PC-9 (cell line): ENCODE measurements around the gene ARMH1.

ENCODE experiments used
- CTCF ChIP-seq: fragments of 200-600 bp; sonication (generic); conservative IDR thresholded peaks from 2 replicates; pipeline ENCODE4 v1.6.1; 2017; ENCODE audit warnings: mixed run types, antibody characterized with exemption, mild to moderate bottlenecking, moderate library complexity
- EZH2 ChIP-seq: fragments of 200-600 bp; sonication (generic); IDR thresholded peaks from 2 replicates; pipeline ENCODE4 v1.8.0; 2017; ENCODE audit warnings: antibody characterized with exemption, low read depth

- TF ChIP-seq CTCF (no peak), EZH2 (no peak)
Observed at GRCh38 chr1:44637702-44638411, 36.7 kb upstream of the ARMH1 start.
